Pericardium fibroblast (primary cell): ENCODE data around the gene STRIP2. TPM values are rescaled to one million over a fixed set of nuclear protein-coding genes. Genes with fewer than 3 reads are reported as not detected.

Experiments
- total RNA-seq: library from RNA; depleted of rRNA; stranded (reverse); fragments of >200 nt; gene quantifications from 2 replicates; pipeline ENCODE4 v1.2.3, GENCODE V29; 2015

Gene STRIP2
- 2.6 and 7.0 TPM in 2 replicates for total RNA-seq

GRCh38 chr7:129433847-129434674, at the start of gene STRIP2:
Gene STRIP2 (plus strand): TSS chr7:129434432. CDS start chr7:129434473, 41 bp downstream.

GRCh38 chr7:129501760-129502707, 67.8 kb downstream of the STRIP2 start, which contains the start of gene SMKR1:
Gene SMKR1 (plus strand): TSS chr7:129502531. CDS start chr7:129502825, 294 bp downstream.

Other genes with a start within 250 kb of the STRIP2 start
- gene SMO, start 245.8 kb upstream of the STRIP2 start, total RNA-seq, result 18.9 and 19.6 TPM in 2 replicates
- gene AHCYL2, start 209.4 kb upstream of the STRIP2 start, total RNA-seq, result 4.5 and 15.1 TPM in 2 replicates
- gene SMKR1, start 68.1 kb downstream of the STRIP2 start, total RNA-seq, result not detected in 2 replicates
- 3.3 and 7.3 TPM in 2 replicates for gene NRF1, start 177.3 kb downstream of the STRIP2 start, total RNA-seq